Embryonic facial prominence (tissue), 1 donor: ENCODE results near the gene CAMSAP1.

Source experiments
- DNase-seq: peaks from one replicate; pipeline ENCODE4 v3.0.0-alpha.2; 2016; ENCODE audit errors: extremely low spot score

Gene CAMSAP1

GRCh38 chr9:135883410-135884089, 23.8 kb downstream of the CAMSAP1 start:
- DNase-seq: no peak

- no peak for DNase-seq
These were observed 25.3 kb downstream of the CAMSAP1 start for GRCh38 chr9:135882011-135882410.

GRCh38 chr9:135880438-135880837, 26.9 kb downstream of the CAMSAP1 start:
- DNase-seq: no peak

GRCh38 chr9:135879619-135880018, 27.7 kb downstream of the CAMSAP1 start:
- no peak for DNase-seq

- DNase-seq: no peak
These were observed 28.1 kb downstream of the CAMSAP1 start for GRCh38 chr9:135879237-135879601.

GRCh38 chr9:135878528-135879236, 28.7 kb downstream of the CAMSAP1 start:
- no peak for DNase-seq

GRCh38 chr9:135877791-135878527, 29.4 kb downstream of the CAMSAP1 start:
- no peak for DNase-seq

GRCh38 chr9:135876936-135877335, 30.4 kb downstream of the CAMSAP1 start:
- no peak for DNase-seq

- DNase-seq: no peak
These were observed 32.5 kb downstream of the CAMSAP1 start for GRCh38 chr9:135874859-135875258.

- no peak for DNase-seq
These were observed 37.4 kb downstream of the CAMSAP1 start for GRCh38 chr9:135869909-135870308.

GRCh38 chr9:135865531-135865930, 41.8 kb downstream of the CAMSAP1 start:
- no peak for DNase-seq

GRCh38 chr9:135864447-135865049, 42.8 kb downstream of the CAMSAP1 start:
- DNase-seq: no peak

- no peak for DNase-seq
These were observed 44.5 kb downstream of the CAMSAP1 start for GRCh38 chr9:135862809-135863208.

GRCh38 chr9:135858491-135859185, 48.7 kb downstream of the CAMSAP1 start:
- no peak for DNase-seq

GRCh38 chr9:135857843-135858242, 49.5 kb downstream of the CAMSAP1 start:
- no peak for DNase-seq

GRCh38 chr9:135857371-135857786, 50.0 kb downstream of the CAMSAP1 start:
- DNase-seq: no peak

GRCh38 chr9:135851748-135852147, 55.6 kb downstream of the CAMSAP1 start:
- DNase-seq: no peak

GRCh38 chr9:135850737-135851136, 56.6 kb downstream of the CAMSAP1 start:
- DNase-seq: no peak

GRCh38 chr9:135849181-135849580, 58.2 kb downstream of the CAMSAP1 start:
- DNase-seq: no peak

- no peak for DNase-seq
These were observed 58.9 kb downstream of the CAMSAP1 start for GRCh38 chr9:135848341-135849047.

GRCh38 chr9:135847833-135848232, 59.5 kb downstream of the CAMSAP1 start:
- DNase-seq: no peak
